SK-N-SH treated with all-trans-retinoic acid at 6 μM for 48 hours (cell line): ENCODE results near the gene POFUT1.

Experiments
- ATAC-seq: fragments of 200-7000 bp; cut with Tn5 transposase; 3 replicates; pipeline ENCODE4 v1.9.1; 2020; ENCODE audit warnings: mild to moderate bottlenecking, moderate library complexity
- ARNTL ChIP-seq: fragments of 450-650 bp; formaldehyde crosslinking; IDR thresholded peaks from 2 replicates; pipeline ENCODE4 v1.5.0; 2020; ENCODE audit warnings: low read depth, mild to moderate bottlenecking, moderate library complexity, borderline replicate concordance
- CREB5 ChIP-seq: fragments of 250-450 bp; sonication (Bioruptor Pico); IDR thresholded peaks from 2 replicates; pipeline ENCODE4 v1.5.1; 2020; ENCODE audit warnings: low read depth, mild to moderate bottlenecking, moderate library complexity
- ISL1 ChIP-seq: fragments of 250-450 bp; sonication (Bioruptor Pico); IDR thresholded peaks from 2 replicates; pipeline ENCODE4 v2.1.2; 2022; ENCODE audit warnings: mild to moderate bottlenecking, moderate library complexity
- PATZ1 ChIP-seq: fragments of 250-450 bp; sonication (Bioruptor Pico); IDR thresholded peaks from 2 replicates; pipeline ENCODE4 v1.8.0; 2020; ENCODE audit warnings: mild to moderate bottlenecking, moderate library complexity, borderline replicate concordance
- POU6F1 ChIP-seq: fragments of 250-450 bp; sonication (Bioruptor Pico); IDR thresholded peaks from 2 replicates; pipeline ENCODE4 v1.8.0; 2021; ENCODE audit warnings: low read depth, mild to moderate bottlenecking, moderate library complexity, borderline replicate concordance
- TOX ChIP-seq: fragments of 250-450 bp; sonication (Bioruptor Pico); IDR thresholded peaks from 2 replicates; pipeline ENCODE4 v1.8.0; 2021; ENCODE audit warnings: mild to moderate bottlenecking, moderate library complexity, borderline replicate concordance
- TSHZ2 ChIP-seq: fragments of 250-450 bp; sonication (Bioruptor Pico); IDR thresholded peaks from 2 replicates; pipeline ENCODE4 v1.5.0; 2020; ENCODE audit warnings: mild to moderate bottlenecking, moderate library complexity
- ZC3H10 ChIP-seq: fragments of 250-450 bp; sonication (Bioruptor Pico); IDR thresholded peaks from 2 replicates; pipeline ENCODE4 v1.5.1; 2021; ENCODE audit warnings: mild to moderate bottlenecking, moderate library complexity
- ZFP3 ChIP-seq: fragments of 250-450 bp; sonication (Bioruptor Pico); IDR thresholded peaks from 2 replicates; pipeline ENCODE4 v1.5.0; 2020; ENCODE audit warnings: mild to moderate bottlenecking, moderate library complexity
- ZFP30 ChIP-seq: fragments of 450-650 bp; formaldehyde crosslinking; IDR thresholded peaks from 2 replicates; pipeline ENCODE4 v1.5.0; 2022; ENCODE audit warnings: mild to moderate bottlenecking, moderate library complexity
- ZNF70 ChIP-seq: fragments of 450-650 bp; formaldehyde crosslinking; IDR thresholded peaks from 2 replicates; pipeline ENCODE4 v1.5.0; 2020; ENCODE audit warnings: mild to moderate bottlenecking, moderate library complexity
- TF ChIP-seq, protein P1 (sequence below): fragments of 250-450 bp; sonication (Bioruptor Pico); IDR thresholded peaks from 2 replicates; pipeline ENCODE4 v1.5.1; 2021; ENCODE audit warnings: mild to moderate bottlenecking, moderate library complexity

Gene POFUT1

GRCh38 chr20:32277361-32278198 lies 69.9 kb downstream of the POFUT1 start, which contains the start of gene KIF3B:
Gene KIF3B, plus strand, starts transcription at chr20:32277651. Its CDS starts 32,127 bp downstream, at chr20:32309778.
- peak; percentile 88 for TF ChIP-seq ZFP3 (CRISPR knock-in tag)
- TF ChIP-seq PATZ1 (CRISPR knock-in tag), result peak; percentile 70; the same call in 1 of the 2 replicates
- no peak for TF ChIP-seq ZC3H10 (CRISPR knock-in tag)
- TF ChIP-seq, protein P1, sequence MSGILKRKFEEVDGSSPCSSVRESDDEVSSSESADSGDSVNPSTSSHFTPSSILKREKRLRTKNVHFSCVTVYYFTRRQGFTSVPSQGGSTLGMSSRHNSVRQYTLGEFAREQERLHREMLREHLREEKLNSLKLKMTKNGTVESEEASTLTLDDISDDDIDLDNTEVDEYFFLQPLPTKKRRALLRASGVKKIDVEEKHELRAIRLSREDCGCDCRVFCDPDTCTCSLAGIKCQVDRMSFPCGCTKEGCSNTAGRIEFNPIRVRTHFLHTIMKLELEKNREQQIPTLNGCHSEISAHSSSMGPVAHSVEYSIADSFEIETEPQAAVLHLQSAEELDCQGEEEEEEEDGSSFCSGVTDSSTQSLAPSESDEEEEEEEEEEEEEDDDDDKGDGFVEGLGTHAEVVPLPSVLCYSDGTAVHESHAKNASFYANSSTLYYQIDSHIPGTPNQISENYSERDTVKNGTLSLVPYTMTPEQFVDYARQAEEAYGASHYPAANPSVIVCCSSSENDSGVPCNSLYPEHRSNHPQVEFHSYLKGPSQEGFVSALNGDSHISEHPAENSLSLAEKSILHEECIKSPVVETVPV (CRISPR knock-in tag), result no peak
- no peak for TF ChIP-seq ZNF70
- ATAC-seq, result peak; percentile 96

- ATAC-seq, result no peak
- no peak for TF ChIP-seq TOX (CRISPR knock-in tag)
- no peak for TF ChIP-seq ZFP3 (CRISPR knock-in tag)
- TF ChIP-seq, protein P1 (CRISPR knock-in tag), result no peak
- no peak for TF ChIP-seq ISL1 (CRISPR knock-in tag)
- no peak for TF ChIP-seq TSHZ2
Observed at GRCh38 chr20:32278199-32278643, 70.5 kb downstream of the POFUT1 start.

GRCh38 chr20:32281711-32282110 lies 74.0 kb downstream of the POFUT1 start:
- ATAC-seq, result no peak
- TF ChIP-seq ISL1 (CRISPR knock-in tag) (no peak), CREB5 (CRISPR knock-in tag) (no peak), POU6F1 (CRISPR knock-in tag) (no peak), TSHZ2 (no peak), ZFP30 (CRISPR knock-in tag) (no peak), ARNTL (CRISPR knock-in tag) (no peak)
